HG03095 (cell line): ENCODE data around the gene ZNF771.
"Not testable (repeated sequence)": the region's sequence is repeated elsewhere in the genome, so short reads cannot be mapped to it uniquely, and the experiment has no call there.

Source experiments
- ATAC-seq: cut with Tn5 transposase; IDR thresholded peaks from one replicate; pipeline ENCODE4 v1.9.1; 2021; ENCODE audit warnings: moderate library complexity; ENCODE audit not compliant: unreplicated experiment

Gene ZNF771

GRCh38 chr16:30458561-30459394, 51.4 kb downstream of the ZNF771 start:
- ATAC-seq: peak; percentile 72

GRCh38 chr16:30459456-30459855, 52.0 kb downstream of the ZNF771 start:
- ATAC-seq: no peak

- not testable (repeated sequence) for ATAC-seq
These were observed 54.0 kb downstream of the ZNF771 start for GRCh38 chr16:30461426-30461825.

GRCh38 chr16:30464078-30464477, 56.7 kb downstream of the ZNF771 start:
- no peak for ATAC-seq
